NCI-H748 treated with DMSO at 0.1 percent for 48 hours (cell line): ENCODE data around the gene KCNT2.

Experiments used
- DNase-seq: peaks from one replicate; lab custom pipeline; 2025; lab: John Stamatoyannopoulos, UW

The KCNT2 gene

GRCh38 chr1:196449460-196449859 is 158.8 kb downstream of the KCNT2 start:
- no peak for DNase-seq

- no peak for DNase-seq
Observed at GRCh38 chr1:196445775-196446174, 162.5 kb downstream of the KCNT2 start.

GRCh38 chr1:196444634-196445033 is 163.6 kb downstream of the KCNT2 start:
- DNase-seq, result no peak

DNA sequence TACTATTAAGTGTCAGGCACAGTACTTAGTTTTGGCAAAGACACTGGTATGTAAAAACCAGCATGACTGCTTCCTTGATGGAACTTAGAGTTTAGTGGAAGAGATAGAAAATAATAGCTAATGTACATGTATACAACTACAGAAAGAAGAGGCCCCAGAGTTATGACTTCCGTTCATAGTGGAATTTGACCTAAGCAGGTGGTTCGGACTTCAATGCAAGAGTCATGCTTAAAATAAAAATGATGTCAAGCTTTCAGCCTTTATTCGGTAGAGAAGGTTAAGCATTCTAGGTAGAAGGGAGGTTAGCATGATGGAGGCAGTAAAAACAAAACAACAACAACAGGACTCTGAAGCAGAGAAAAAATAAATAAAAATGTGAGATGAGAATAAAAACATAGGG is 165.9 kb downstream of the KCNT2 start:
- DNase-seq, result no peak

GRCh38 chr1:196440711-196441110 is 167.5 kb downstream of the KCNT2 start:
- DNase-seq, result no peak

- no peak for DNase-seq
Observed at GRCh38 chr1:196438329-196438728, 169.9 kb downstream of the KCNT2 start.

DNA sequence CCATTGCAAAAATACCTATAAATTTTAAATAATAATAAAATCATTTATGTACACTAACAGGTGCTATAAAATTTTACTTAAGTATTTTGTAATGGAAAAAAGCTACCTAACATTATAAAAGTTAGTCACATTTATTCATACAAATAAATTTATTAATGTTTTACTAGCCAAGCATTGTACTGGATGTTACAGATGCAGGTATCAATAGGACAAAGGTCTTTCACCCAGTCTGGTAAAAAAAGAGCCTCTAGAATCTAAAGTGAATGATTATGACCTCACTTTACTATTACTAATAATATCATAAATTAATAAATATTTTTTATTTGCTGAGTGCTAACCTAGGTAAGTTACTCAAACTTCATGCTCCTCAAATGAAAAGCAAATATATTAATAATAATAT is 170.6 kb downstream of the KCNT2 start:
- DNase-seq, result no peak

DNA sequence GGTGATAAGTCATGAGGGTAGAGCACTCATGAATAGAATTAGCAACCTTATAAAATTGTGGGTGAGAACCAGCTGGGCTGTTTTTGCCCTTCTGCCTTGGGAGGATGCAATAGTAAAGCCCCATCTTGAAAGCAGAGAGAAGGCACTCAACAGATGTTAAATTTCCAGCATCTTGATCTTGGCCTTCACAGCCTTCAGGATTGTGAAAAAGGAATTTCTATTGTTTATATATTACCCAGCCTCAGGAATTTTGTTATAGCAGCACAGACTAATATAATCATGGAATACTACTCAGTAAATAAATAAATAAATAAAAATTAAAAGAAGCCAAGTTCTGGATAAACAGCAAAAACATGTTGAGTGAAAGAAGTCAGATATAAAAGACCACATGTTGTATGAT is 175.2 kb downstream of the KCNT2 start:
- DNase-seq, result no peak

GRCh38 chr1:196427976-196428734 is 180.1 kb downstream of the KCNT2 start:
- DNase-seq, result no peak

- no peak for DNase-seq
Observed at GRCh38 chr1:196425513-196425912, 182.7 kb downstream of the KCNT2 start.

DNA sequence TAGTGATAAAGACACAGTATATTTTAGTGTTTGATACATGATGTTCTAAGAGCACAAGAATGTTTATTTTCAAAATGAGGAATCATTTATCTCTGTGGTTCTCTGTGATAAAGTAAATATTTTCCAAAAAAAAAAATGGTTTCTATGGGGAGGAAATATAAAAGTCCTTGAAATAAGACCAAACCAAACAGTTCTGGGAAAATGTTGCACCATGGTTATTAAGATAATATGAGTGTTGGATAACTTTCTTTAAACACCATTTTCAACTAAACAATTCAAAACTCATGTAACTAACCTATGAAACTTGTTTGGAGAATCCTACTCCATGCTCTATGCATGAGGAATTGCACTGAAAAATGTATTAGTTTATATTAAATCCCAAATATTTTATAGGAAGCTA is 184.6 kb downstream of the KCNT2 start:
- no peak for DNase-seq

- no peak for DNase-seq
Observed at GRCh38 chr1:196418772-196419171, 189.5 kb downstream of the KCNT2 start.

DNA sequence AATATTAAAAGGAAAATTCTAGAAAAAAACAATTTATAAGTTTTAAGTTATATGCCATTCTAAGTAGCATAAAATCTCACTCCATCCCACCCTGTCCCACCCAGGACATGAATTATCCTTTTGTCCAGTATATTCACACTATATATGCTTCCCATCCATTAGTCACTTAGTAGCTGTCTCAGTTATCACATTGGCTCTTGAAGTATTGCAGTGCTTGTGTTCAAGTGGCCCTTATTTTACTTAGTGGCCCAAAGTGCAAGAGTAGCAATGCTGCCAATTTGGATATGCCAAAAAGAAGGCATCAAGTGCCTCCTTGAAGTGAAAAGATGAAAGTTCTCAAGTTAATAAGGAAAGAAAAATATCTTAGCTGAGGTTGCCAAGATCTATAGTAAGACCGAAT is 192.3 kb downstream of the KCNT2 start:
- DNase-seq, result no peak

DNA sequence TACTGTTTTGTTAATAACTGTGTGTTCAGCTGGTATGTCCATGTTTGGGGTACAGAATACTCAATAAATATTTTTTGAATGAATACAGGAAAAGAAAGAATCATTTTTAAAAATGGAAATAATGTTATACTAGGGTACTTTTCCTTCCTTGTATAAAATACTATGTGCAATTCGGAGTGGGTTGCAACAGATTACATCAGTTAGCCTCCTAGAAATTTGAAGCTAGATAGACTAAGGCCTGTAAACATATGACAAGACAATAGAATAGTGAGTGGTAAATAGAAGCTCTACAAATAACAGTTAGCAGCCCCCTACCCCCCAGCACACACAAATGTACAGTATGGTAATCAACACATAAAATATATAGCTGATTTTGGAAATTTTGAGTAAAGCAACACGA is 195.9 kb downstream of the KCNT2 start:
- DNase-seq, result no peak

- no peak for DNase-seq
Observed at GRCh38 chr1:196410768-196411167, 197.5 kb downstream of the KCNT2 start.

DNA sequence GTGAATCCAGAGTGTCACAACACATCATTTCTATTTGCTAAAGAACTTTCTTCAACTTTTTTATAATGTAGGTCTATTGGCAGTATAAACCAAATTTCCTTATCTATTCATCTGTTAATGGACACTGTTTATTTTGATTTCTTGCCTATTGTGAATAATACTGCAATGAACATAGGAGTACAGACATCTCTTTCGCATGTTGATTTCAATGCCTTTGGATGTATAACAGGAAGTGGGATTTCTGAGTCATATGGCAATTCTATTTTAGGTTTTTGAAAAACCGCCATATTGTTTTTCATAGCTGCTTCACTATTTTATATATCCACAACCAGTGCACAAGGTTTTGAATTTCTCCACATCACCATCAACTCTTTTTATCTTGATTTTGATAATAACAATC is 198.7 kb downstream of the KCNT2 start:
- no peak for DNase-seq

GRCh38 chr1:196407358-196408051 is 200.7 kb downstream of the KCNT2 start:
- no peak for DNase-seq

DNA sequence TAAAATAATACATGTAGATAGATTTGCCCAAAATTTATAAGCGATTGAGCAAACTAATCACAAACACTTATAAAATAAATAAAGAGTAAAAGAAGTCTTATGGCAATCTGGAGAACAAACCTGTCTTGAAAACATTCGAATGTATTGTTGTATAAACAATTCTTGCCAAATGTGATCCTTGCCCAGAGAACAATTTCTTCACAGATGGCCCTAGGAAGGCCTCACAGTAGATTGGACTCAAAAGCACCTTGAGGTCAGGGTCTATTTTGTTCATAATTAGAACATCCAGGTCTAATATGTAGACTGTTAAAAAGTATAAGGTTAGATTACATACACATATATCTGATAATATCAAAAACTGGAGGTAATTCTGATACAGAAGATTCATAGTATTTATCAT is 202.4 kb downstream of the KCNT2 start:
- DNase-seq, result no peak

DNA sequence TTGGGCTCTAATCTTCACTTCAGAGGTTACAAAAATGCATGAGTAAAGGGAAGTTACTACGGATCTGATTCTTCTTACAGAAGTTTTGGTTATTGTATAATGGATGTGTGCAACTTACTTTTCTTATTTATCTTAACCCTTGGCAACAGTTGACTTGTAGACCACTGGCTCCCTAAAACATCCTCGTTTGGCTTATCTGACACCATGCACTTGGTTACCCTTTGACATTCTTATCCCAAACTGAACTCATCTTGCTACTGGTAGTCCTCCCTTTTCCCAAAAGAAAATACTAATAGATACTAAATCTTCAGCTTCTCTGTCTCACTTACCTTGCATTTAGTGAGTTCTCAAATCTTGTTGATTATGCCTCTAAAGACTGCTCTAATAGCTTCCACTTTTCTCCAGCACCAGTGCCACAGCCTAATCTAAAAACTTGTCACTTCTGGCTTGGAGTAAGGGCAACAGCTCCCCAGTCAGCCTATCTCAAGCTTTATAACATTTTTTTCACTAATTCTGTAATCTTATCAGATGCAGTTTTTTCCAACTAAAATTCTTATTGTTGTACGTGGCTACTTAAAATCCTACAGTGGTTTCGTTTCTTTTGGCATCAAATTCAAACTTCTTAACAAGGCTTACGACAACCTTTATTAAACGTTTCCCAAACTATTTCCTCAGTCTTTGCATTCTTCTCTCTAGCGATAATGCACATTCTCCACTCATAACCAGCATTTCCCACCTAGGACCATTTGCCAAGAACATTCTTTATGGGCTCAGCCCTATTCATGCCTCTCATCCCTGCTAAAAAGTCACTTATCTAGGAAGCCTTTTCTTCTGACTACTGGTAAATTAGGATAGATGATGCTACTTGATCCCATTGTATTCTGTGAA is 204.2 kb downstream of the KCNT2 start:
- DNase-seq, result no peak

- DNase-seq, result no peak
Observed at GRCh38 chr1:196401891-196402290, 206.3 kb downstream of the KCNT2 start.

DNA sequence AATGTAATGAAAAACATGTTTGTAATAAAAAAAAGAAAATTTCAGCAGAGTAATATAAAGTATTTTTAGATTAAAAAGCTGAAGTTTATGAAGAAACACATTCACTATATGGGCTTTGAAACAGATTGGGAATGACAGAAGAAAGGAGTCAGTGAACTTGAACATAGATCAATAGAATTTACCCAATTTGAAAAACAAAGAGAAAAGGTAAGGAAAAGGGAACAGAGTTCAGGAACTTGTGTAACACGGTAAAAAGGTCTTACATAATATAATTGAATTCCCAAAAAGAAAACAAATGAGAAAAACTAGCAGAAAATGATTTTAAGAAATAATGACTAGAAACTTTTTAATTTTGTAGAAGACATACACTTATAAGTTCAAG is 206.8 kb downstream of the KCNT2 start:
- DNase-seq, result no peak
